Epithelial cell of esophagus (primary cell): ENCODE measurements around the gene HPSE.
A peak's percentile ranks its signal among the peaks of the same experiment; 100 is the strongest.

Experiments used
- DNase-seq: peaks from one replicate; pipeline ENCODE4 v3.0.0; 2010; ENCODE audit warnings: low read depth
- H3K4me3 ChIP-seq: 2 replicates; pipeline ENCODE4 v1.5.1; 2011; ENCODE audit warnings: mild to moderate bottlenecking, low read length, control low read depth
- TF ChIP-seq, protein P1 (sequence below): IDR thresholded peaks from 2 replicates; pipeline ENCODE4 v1.5.1; 2011; ENCODE audit warnings: low read depth, mild to moderate bottlenecking, low read length, control low read depth, inconsistent platforms; ENCODE audit not compliant: insufficient read depth; ENCODE audit errors: missing control alignments

The HPSE gene

DNA sequence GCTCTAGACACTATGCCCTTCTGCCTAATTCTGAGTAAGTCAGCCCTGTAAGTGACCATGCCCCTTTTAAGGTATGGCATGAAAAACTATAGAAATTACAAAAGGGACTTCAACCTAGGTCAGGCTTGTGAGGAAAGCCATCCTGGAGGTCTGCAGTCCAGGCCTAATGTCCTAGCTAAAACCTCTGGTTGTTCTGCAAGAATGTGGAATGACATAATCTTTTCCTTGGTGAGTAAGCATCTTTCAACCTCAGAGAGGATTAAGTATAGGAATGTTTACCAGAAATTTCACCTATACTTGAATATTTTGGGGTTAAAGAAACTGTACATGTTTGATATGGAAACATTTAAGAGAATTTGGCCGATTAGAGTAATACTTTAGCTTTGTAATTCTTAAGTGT lies 23.8 kb upstream of the HPSE start:
- TF ChIP-seq, protein P1, sequence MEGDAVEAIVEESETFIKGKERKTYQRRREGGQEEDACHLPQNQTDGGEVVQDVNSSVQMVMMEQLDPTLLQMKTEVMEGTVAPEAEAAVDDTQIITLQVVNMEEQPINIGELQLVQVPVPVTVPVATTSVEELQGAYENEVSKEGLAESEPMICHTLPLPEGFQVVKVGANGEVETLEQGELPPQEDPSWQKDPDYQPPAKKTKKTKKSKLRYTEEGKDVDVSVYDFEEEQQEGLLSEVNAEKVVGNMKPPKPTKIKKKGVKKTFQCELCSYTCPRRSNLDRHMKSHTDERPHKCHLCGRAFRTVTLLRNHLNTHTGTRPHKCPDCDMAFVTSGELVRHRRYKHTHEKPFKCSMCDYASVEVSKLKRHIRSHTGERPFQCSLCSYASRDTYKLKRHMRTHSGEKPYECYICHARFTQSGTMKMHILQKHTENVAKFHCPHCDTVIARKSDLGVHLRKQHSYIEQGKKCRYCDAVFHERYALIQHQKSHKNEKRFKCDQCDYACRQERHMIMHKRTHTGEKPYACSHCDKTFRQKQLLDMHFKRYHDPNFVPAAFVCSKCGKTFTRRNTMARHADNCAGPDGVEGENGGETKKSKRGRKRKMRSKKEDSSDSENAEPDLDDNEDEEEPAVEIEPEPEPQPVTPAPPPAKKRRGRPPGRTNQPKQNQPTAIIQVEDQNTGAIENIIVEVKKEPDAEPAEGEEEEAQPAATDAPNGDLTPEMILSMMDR = no peak
- no peak overlapping the region for H3K4me3 ChIP-seq
- DNase-seq = peak; percentile 76

DNA sequence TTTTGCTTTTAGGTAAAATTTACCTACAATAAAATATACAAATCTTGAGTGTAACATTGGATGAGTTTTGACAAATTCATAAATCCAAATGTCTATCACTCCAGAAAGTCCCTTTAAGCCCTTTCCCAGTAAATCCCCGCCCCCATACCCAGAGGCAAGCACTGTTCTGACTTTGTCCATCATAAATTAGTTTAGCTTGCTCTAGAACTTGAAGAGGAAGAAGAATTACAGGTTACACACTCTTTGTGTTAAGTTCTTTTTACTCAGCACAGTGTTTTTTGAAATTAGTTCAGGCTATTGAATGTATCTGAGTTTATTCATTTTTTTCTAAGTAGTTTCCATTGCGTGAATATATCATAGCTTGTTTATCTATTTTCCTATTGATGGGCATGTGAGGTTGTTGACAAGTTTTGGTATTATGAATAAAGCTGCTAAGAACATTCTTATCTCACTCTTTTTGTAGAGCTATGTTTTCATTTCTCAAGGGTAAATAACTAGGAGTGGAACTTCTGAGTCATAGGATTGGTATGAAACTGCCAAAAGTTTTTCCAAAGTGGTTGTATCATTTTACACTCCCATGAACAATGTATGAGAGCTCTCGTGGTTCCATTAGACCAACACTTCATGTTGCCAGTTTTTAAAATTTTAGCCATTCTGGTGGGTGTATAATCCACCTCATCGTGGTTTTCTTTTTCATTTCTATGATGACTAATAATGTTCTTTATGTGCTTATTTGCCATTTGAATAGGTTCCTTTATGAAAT lies 22.4 kb upstream of the HPSE start:
- TF ChIP-seq, protein P1 = no peak
- H3K4me3 ChIP-seq = no peak overlapping the region
- DNase-seq = peak; percentile 84

DNA sequence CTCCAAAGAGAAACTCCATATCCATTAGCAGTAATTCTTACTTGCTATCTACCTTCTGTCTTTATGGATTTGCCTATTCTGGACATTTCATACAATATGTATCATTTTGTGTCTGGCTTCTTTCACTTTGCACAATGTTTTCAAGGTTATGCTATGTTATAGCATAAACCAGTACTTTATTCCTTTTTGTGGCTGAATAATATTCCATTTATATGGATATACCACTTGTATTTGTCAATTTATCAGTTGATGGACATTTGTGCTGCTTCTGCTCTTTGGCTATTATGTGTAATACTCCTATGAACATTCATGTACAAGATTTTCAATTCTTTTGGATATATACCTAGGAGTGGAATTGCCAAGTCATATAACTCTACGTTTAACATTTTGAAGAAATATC lies 18.9 kb upstream of the HPSE start:
- TF ChIP-seq, protein P1 = no peak
- DNase-seq = no peak
- H3K4me3 ChIP-seq = no peak overlapping the region

DNA sequence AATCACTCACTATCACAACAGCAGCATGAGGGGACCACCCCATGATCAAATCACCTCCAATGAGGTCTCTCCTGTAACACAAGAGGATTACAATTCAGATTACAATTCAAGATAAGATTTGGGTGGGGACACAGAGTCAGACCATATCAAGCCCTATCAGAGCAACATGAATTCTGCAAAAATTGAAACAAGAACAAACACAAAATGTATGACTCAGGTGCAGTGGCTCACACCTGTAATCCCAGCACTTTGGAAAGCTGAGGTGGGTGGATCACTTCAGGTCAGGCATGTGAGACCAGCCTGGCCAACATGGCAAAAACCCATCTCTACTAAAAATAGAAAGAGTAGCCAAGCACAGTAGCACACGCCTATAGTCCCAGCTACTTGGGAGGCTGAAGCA lies 13.4 kb upstream of the HPSE start:
- TF ChIP-seq, protein P1 = no peak
- H3K4me3 ChIP-seq = no peak overlapping the region
- DNase-seq = peak; percentile 48

DNA sequence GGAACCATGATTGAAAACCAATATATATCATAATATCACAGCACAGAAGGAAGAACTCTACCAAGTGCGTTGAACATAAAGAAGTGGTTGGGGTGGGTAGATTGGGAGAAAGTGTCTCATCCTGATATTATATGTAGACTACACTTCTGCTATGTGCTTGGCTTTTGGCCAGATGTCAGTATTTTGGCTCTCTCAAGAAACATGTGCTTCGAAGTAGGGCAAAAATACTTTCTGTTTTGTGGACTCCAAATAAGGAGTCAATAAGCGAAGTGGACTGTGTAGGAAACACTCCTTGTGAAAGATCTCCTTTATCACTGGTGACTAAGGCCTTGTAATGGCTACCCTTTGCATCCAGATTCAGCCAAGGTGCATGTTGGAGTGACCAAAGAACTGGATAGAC lies 7.8 kb upstream of the HPSE start:
- DNase-seq = no peak
- TF ChIP-seq, protein P1 = no peak

DNA sequence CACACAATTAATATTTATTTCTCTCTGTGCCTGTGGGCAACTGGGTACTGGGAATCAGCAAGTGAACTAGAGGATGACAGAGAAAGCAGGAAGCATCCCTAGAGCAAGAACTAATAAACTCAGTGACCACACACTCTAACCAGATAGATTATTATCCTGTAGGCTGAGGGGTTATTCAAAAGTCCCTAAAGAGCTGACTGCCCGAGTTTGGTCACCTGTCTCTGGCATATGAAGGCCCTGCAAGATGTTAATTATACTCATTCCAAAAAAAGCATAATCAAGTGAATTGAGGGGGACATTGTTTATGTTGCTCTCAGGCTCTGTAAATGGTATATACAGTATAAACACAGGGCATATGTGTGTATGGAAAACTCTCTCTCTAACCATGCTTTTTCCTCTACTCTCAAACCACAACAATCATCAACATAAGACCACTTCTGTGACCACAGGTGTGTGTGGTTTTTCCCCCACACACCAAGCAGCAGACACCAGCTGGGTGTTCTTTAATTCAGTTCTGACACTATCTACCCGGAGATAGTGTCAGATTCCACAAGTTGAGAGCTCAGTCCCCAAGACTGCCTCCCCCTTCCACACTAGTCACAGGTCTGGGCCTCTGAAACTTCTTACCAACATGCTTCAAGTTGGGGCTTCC lies 6.2 kb upstream of the HPSE start:
- no peak for DNase-seq
- TF ChIP-seq, protein P1 = no peak
- no peak overlapping the region for H3K4me3 ChIP-seq

More for the DNA sequence above, 7.8 kb upstream of the HPSE start:
- no peak overlapping the region for H3K4me3 ChIP-seq
